ENCODE measurements around the gene CHL1. TPM values are rescaled to one million over a fixed set of nuclear protein-coding genes. Genes with fewer than 3 reads are reported as not detected.

CHL1 gene
- total and polyA plus RNA-seq, 2 experiments from 2014 or later = 1.4 to 1.9 TPM

DNA sequence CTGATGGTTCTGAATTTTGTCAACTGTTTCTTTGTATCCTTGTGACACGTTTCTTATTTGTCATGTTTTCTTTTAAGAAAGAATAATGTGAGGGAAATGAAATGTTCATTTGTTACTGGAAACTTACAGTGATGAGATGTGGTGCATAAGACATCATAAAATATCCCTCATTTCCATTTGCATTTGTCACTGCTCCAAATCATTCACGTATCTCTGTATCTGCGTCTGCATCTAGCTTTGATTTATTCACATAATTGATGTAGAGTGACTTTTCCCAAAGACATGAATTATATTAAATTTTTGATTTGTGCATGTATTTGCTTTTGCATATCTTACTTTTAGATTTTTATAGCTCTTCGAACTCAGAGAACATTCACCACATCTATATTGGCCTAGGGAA is 66.8 kb downstream of the CHL1 start:
- Histone ChIP-seq H3K4me3 (no peak overlapping the region), H3K4me2 (no peak overlapping the region), H3K27ac (ENCODE audit: low read depth) (no peak overlapping the region), H3K79me2 (replicated peaks; ENCODE audit: insufficient read depth) (no peaks in the 10 kb centered on the region), H3K27me3 (ENCODE audit: insufficient read depth) (no peaks in the 10 kb centered on the region), H3F3A (replicated peaks; ENCODE audit: low read depth) (no peaks in the 10 kb centered on the region), H3K4me1 (ENCODE audit: insufficient read depth) (0 out of 2 replicates have a peak, but pooled peaks cover 1% of the 10 kb centered on the region), H4K20me1 (replicated peaks; ENCODE audit: insufficient read depth) (no peaks in the 10 kb centered on the region), H3K9me2 (ENCODE audit: insufficient read depth) (no peaks in the 10 kb centered on the region), H2AFZ (no peak overlapping the region), H3K36me3 (ENCODE audit: insufficient read depth) (no peaks in the 10 kb centered on the region)
- ATAC-seq (no peak), DNase-seq (ENCODE audit: low spot score) (no peak)
- Mint-ChIP-seq H3K27me3 (ENCODE audit: insufficient read depth, low read depth, poor library complexity) (no peaks in the 10 kb centered on the region), H3K36me3 (ENCODE audit: low read depth) (peaks cover 33% of the 10 kb centered on the region), H3K4me3 (no peak overlapping the region), H3K27ac (no peak overlapping the region), H3K9me3 (peaks cover 95% of the 10 kb centered on the region), H3K4me1 (no peaks in the 10 kb centered on the region)
- TF ChIP-seq JUNB (IDR thresholded peaks at IDR 0.05; ENCODE audit: unreplicated experiment) (no peak), NANOG (IDR thresholded peaks at IDR 0.05; ENCODE audit: borderline replicate concordance) (no peak), EZH2phosphoT487 (IDR thresholded peaks at IDR 0.05; ENCODE audit: unreplicated experiment) (no peak), ZNF114 (CRISPR knock-in tag; IDR thresholded peaks at IDR 0.05) (no peak), CTCF (conservative IDR thresholded peaks at IDR 0.05; ENCODE audit: low read depth in 2 of 2) (no peak)

DNA sequence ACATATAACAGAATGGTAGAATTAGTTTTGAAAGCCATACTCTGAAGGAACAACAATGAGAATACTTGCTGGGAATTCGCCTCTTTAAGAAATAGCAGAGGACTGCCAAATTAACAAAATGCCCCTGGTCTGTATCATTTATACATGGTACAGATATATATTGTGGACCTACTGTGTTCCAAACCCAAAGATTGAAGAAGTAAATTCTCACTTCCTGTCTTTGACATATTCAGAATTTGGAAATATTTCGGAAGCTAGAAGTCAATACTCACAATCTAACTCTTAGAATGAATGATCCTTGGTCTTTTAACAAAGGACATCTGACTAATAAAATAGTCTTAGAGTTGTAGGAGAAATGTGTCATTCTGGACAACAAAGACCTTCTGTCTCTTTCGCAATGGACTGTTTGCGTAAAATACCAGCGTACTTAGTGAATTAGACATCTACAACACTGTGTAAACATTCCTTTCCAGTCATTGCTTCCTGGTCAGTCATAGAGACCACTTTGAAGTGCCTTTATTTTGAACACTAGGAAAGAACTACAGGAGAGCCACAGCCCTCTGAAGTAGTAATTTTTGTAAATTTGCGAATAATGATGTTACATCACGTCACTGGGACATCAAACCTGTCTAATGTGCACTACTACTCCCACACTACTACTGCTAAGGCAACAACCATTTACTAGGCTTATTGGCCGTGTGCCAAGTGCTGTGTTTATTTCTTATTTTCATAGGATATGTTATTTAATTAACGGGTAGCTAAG is 68.0 kb downstream of the CHL1 start:
- Histone ChIP-seq H3K4me1 (ENCODE audit: insufficient read depth) (no peaks in the 10 kb centered on the region), H3K9me2 (ENCODE audit: insufficient read depth) (peaks cover under 1% of the 10 kb centered on the region; the same call in 1 of the 2 replicates), H3K36me3 (ENCODE audit: insufficient read depth) (no peaks in the 10 kb centered on the region), H4K20me1 (replicated peaks; ENCODE audit: insufficient read depth) (no peaks in the 10 kb centered on the region), H2AFZ (no peak overlapping the region), H3K27me3 (ENCODE audit: insufficient read depth) (no peaks in the 10 kb centered on the region), H3K4me2 (no peak overlapping the region), H3K4me3 (no peak overlapping the region), H3K27ac (ENCODE audit: low read depth) (no peak overlapping the region), H3K79me2 (replicated peaks; ENCODE audit: insufficient read depth) (no peaks in the 10 kb centered on the region), H3F3A (replicated peaks; ENCODE audit: low read depth) (no peaks in the 10 kb centered on the region)
- no peak overlapping the region for H3K27ac Mint-ChIP-seq
- H3K36me3 Mint-ChIP-seq (ENCODE audit: low read depth) = peaks cover 34% of the 10 kb centered on the region
- no peaks in the 10 kb centered on the region for H3K4me1 Mint-ChIP-seq
- H3K27me3 Mint-ChIP-seq (ENCODE audit: insufficient read depth, low read depth, poor library complexity) = no peaks in the 10 kb centered on the region
- no peak overlapping the region for H3K4me3 Mint-ChIP-seq
- TF ChIP-seq REST (IDR thresholded peaks at IDR 0.05; ENCODE audit: unreplicated experiment) (no peak), STAT1 (IDR thresholded peaks at IDR 0.05; ENCODE audit: unreplicated experiment) (no peak), NANOG (IDR thresholded peaks at IDR 0.05; ENCODE audit: borderline replicate concordance) (no peak)
- peaks cover 95% of the 10 kb centered on the region for H3K9me3 Mint-ChIP-seq
- ATAC-seq = no peak
- DNase-seq (ENCODE audit: low spot score) = no peak
